Amygdala (tissue), 56 donors: ENCODE measurements around the gene RABL6.

ENCODE experiments used
- DNase-seq, 56 donors: peaks; one replicate each; lab custom pipeline; 2025; lab: John Stamatoyannopoulos, UW

Gene RABL6

DNA sequence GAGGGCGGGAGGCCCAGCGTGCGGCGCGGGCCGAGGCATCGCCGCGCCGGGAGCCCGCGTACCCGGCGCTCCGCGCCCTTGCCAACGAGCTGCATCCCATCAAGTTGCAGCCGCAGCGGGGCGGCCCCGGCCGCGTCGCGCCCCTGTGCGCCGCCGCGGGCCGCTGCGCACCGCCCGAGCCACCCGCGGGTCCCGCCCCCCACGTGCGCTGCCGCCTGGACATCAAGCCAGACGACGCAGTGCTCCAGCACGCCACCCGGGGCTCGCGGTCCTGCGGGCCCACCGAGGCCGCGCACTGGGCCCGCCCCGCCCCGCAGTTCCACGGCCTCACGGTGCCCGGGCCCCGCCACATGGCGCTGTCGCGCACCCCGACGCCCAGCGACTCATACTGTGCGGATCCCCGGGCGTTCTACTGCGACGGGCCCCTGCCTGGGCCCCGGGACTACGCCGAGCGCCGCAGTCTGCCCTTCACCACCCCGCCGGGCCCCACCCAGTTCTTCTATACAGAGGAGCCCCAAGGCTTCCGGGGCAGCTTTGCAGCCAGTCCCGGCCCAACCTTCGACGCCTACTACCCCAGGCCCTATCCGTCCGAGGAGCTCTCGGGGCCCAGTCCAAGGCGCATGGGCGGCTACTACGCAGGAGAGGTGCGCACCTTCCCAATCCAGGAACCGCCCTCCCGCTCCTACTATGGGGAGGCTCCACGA lies 37.2 kb downstream of the RABL6 start:
- DNase-seq: no peak

DNA sequence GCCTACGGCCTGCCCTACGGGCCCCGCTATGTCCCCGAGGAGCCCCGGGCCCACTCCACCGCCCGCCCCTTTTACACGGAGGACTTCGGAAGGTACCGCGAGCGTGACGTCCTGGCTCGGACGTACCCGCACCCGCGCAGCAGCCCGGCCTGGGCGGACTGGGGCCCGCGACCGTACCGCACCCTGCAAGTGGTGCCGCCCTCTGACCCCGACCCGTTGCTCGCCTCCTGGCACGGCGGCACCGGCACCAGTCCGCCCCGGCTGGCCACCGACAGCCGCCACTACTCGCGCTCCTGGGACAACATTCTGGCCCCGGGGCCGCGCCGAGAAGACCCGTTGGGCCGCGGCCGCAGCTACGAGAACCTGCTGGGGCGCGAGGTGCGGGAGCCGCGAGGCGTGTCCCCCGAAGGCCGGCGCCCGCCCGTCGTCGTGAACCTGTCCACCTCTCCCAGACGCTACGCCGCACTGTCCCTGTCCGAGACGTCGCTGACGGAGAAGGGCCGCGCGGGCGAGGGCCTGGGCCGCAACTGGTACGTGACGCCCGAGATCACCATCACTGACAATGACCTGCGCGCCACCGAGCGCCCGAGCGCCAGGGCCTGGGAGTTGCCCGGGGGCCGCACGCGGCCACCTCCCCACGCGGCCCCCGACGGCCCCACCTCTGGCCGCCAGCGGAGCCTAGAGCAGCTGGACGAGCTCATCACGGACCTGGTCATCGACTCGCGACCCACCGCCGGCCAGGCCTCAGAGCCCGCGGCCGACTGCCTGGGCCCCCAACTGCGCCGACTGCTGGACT lies 37.9 kb downstream of the RABL6 start:
- no peak for DNase-seq

DNA sequence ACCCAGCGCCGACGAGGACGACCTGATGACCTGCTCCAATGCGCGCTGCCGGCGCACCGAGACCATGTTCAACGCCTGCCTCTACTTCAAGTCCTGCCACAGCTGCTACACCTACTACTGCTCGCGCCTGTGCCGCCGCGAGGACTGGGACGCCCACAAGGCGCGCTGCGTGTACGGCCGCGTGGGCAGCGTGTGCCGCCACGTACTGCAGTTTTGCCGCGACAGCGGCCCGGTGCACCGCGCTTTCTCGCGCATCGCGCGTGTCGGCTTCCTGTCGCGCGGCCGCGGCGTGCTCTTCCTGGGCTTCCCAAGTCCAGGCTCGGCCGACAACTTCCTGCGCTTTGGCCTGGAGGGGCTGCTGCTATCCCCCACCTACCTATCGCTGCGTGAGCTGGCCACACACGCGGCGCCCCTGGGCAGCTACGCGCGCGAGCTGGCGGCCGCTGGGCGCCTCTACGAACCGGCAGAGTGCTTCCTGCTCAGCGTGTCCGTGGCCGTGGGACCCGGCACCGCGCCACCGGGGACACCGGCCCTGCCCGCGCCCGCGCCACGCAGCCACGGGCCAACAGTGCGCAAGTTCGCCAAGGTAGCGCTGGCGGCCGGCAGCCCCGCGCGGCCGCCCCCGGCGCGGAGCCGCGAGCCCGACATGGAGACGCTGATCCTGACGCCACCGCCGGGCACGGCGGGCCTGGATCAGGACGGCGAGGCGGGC lies 38.8 kb downstream of the RABL6 start:
- DNase-seq: no peak

DNA sequence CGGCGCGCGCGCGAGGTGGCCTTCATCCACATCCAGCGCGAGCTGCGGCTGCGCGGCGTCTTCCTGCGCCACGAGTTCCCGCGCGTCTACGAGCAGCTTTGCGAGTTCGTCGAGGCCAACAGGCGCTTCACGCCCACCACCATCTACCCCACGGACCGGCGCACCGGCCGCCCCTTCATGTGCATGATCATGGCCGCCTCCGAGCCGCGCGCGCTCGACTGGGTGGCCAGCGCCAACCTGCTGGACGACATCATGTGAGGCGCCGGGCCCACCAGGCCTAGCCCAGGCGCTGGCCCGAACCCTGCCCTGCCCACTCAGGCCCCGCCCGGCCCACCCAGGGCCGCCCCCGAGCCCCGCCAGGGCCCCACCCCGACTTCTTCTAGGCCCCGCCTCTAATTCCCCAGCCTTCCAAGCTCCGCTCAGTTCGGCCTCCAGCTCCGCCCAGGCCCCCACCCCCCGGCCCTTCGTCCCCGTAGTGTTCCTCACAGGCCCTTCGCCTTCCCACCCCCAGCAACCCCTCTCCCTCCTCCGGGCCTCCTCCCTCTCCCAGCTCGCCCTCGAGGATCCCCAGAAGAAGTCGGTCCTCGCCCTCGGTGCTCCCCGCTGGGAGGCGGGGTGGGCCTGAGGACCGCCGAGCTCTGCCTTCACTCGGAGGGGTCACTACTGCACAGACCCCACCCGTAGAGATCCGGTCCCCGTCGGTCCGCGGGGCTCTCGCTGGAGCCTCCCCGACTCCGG lies 39.5 kb downstream of the RABL6 start:
- no peak for DNase-seq

DNA sequence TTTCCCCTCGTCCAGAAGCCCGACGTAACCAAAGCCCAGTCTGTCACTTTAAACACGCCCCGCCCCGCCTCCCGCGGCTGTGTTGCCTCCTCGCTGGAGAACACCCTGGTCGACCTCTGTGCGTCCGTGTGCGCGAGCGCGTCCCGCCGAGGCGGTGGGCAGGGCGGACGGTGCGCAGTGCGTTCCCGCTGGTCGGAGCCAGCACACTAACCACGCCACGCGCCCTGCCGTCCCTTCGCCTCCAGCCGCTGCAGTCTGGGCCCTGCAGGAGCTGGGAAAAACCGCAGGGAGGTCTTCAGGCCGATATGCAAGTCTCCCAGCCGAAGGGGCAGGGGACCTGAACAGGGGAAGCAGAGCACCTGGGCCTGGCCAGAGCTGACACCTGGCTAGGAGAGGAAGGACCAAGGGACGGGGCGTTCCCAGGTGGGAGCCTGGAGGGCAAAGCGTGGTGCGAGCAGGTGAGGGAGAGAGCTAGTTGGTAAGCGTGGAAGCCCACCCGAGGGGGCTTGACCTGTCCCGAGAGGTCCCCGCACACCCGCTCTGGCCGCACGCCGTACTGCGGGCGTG lies 40.2 kb downstream of the RABL6 start:
- DNase-seq: peak in 2 of 56 donors; percentile 33 to 46

DNA sequence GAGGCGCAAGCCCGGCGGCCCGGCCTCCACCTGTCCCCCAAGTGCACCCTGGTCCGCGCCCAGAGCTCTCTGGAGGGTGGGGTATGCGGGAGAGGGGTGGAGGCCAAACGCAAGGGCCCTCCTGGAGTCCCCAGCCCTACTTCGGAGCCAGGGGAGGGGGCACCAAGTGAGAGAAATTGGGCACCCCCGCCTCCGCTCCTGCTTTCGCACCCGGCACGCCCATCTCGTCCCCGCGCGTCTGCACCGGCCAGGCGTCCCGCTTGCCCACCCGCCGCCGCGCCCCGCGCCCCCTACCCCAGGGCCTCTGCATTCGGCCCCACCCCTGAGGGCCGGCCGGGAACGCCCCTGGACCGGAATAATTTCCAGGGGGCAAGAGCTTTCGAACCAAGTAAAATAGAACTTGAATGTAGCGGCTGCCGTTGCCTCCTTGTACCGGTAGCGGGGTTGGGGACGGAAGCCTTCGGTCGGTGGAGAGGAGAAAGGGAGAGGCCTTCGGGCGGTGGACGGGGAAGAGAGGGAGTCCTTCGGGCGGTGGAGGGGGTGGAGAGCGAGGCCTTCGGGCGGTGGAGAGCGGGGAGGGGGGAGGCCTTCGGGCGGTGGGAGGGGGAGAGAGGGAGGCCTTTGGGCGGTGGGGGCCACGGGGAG lies 40.8 kb downstream of the RABL6 start:
- peak in 2 of 56 donors; percentile 51 to 71 for DNase-seq

DNA sequence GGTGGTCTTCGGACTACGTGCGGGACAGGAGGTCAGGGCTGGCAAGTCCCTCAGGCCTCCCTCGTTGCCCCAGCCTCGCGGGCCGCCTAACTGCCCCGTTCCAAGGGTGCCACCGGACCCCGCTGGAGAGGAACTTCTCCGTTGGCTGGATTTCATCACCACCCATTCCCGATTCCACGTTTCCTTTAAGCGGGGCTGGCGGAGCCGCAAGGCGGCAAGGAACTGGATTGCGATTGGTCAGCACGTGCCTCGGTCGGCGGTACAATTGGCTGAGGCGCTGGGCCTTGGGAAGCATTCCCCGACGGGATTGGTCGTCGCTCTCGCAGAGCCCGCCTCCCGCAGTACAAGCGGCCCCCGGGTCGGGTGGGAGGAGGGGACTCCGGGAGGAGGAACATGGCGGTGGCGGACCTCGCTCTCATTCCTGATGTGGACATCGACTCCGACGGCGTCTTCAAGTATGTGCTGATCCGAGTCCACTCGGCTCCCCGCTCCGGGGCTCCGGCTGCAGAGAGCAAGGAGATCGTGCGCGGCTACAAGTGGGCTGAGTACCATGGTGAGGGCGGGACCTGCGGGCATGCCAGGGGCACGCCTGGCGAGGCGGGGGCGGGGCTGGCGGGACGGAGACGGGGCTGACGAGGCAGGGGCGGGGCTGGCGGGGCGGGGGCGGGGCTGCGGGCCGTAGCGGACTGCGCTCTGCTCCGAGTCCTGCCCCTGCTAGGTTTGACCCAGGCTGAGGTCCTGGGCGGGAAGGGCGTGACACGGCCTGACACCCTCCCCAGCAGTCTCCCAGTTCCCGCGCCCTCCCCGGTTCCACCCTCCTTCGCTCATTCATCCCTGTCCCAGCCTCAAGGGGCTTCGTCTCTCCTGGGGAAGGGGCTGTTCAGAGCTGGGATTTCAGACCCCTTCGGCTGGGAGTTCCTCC lies 41.6 kb downstream of the RABL6 start, which contains the start of gene PHPT1:
Gene PHPT1 (plus strand): TSS at position 372 of the 922 bp plus-strand sequence. CDS start 22 bp downstream, at position 394.
- peak; percentile 71 to 100 (median 97) for DNase-seq

DNA sequence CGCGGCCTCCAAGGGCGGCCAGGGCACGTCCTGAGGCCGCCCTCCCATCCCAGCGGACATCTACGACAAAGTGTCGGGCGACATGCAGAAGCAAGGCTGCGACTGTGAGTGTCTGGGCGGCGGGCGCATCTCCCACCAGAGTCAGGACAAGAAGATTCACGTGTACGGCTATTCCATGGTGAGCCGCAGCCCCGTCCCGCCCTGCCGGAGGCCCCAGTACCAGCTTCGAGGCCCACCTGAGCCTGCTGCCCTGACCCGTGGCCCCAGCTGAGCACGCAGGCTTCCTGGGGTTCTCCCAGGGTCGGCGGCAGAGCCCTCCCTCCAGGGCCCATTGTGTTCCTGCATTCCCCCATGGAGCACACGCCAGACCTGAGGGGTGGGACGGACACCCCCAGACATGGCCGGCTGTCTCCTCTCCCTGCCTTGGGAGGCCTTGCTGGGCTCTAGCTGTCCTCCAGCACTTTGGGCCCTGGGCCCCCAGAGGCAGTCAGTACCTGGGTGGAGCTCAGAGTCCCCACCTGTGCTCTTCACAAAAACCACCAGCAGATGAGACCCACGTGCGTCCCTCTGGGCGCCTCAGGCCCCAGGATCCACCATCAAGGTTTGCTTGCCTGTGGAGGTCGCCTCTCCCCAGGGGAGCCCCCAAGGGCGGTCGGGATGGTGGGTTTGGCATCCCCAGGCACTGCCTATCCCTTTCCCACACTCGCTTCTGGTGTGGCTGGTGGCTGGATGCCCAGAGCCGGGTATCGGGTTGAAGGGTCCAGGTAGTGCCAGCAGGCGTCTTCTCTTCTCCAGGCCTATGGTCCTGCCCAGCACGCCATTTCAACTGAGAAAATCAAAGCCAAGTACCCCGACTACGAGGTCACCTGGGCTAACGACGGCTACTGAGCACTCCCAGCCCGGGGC lies 42.5 kb downstream of the RABL6 start:
- DNase-seq: peak in 1 of 56 donors; percentile 49

DNA sequence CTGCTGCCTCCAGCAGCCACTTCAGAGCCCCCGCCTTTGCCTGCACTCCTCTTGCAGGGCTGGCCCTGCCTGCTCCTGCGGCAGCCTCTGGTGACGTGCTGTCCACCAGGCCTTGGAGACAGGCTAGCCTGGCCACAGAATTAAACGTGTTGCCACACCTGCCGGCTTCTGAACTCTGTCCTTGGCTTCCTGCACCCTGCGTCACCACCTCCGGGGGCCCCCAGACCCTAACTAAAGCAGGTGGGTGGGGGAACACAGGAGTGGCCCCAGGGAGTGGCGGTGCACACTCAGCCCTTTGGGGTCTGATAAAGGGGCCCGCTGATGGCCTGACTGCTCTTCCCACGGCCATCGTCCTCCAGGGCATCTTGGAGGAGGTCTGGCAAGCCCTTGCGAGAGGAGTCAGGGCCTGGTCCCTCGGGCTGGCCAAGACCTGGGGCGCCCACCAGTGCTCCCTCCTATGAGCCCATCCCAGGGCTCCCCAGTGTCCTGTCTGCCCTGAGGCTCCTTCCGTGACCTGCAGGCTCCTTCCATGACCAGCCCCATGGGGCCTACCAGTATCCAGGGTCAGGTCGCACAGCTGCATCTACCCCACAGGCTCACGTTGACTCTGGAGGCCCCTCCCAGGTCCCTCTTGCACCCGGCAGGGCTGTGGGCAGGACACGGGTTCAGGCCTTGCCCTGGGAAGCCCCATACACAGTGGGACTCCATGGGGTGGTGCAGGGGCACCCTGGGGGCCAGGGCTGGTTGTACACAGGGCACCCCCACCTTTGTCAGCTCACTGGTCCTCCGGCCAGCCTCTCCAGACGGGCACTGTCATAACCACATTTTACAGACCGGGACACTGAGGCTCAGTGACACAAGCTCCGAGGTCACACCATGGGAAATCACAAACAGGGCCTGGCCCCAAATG lies 43.4 kb downstream of the RABL6 start:
- DNase-seq: no peak

DNA sequence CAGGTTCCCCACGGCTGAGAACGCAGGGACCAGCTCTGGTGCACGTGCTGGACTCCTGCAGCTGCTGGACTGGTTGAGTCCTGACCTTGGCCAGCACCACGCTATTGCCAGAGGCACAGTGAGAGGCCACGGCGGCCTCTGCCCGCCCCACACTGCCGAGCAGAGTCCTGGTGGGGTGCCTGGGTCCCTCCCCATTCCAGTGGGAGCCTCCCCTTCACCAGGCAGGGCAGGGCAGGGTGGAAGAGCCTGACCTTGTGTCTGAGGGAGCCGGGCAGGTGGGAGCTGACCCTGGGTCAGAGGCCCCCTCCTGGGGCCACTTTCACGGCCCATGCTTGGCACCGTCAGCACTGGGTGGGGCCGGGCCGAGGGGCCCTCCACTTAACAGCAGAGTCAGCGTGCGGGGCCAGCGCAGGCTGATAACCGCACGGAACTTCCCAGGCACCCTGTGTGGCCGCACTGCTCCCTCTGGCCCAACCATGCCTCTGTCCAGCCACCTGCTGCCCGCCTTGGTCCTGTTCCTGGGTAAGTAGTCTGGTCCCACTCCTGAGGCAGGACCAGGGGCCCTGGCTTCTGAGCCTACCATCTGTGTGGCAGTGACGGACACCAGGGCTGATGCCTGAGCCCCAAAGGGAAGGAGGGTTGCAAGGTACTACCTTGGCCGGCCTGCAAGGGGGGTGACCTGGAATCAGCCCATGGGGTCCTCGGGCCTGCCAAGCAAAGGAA lies 44.4 kb downstream of the RABL6 start, which contains the start of gene MAMDC4:
Gene MAMDC4 (plus strand): TSS at position 406 of the 723 bp plus-strand sequence. CDS start 71 bp downstream, at position 477.
- no peak for DNase-seq

DNA sequence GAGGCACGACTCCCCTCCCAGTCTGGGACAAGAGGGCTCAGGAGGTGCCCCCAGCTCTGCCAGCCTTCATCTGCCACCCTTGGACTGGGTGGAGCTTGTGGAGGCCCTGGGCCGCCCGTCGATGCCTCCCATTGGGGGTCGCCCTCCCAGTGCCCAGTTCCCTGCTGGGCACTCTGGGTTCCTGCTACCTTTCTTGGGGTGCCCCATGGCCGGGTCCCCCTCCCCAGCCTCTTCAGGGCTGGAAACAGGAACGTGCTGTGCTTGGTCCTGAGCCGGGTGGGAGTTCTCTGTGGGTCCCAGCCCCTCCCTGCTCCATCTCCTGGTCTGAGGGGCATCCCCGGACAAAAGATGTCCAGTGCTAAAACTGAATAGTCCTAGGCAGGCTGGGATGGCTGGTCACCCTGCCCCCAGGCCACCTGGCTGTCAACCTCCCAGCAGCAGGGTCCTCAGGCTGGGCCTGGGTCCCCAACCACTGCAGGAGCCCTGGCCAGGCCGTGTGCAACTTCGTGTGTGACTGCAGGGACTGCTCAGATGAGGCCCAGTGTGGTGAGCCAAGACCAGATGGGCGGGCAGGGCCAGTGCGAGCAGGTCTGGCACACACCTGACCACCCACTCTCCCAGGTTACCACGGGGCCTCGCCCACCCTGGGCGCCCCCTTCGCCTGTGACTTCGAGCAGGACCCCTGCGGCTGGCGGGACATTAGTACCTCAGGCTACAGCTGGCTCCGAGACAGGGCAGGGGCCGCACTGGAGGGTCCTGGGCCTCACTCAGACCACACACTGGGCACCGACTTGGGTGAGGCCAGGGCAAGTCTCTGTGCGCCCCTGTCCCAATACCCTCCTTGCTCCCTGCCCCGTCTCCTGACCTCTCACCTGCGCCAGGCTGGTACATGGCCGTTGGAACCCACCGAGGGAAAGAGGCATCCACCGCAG lies 45.2 kb downstream of the RABL6 start:
- DNase-seq: no peak

DNA sequence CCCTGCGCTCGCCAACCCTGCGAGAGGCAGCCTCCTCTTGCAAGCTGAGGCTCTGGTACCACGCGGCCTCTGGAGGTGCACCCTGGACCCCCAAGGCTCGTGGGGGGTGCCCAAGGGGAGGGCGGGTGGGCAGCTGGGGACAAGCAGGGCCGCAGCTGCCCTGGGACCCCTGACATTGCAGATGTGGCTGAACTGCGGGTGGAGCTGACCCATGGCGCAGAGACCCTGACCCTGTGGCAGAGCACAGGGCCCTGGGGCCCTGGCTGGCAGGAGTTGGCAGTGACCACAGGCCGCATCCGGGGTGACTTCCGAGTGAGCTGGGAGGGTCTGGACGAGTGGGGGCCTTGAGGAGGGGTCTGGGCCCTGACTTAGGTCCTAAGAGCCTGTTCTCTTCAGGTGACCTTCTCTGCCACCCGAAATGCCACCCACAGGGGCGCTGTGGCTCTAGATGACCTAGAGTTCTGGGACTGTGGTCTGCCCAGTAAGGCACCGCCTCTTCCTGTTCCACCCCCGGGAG lies 45.9 kb downstream of the RABL6 start:
- DNase-seq: no peak

DNA sequence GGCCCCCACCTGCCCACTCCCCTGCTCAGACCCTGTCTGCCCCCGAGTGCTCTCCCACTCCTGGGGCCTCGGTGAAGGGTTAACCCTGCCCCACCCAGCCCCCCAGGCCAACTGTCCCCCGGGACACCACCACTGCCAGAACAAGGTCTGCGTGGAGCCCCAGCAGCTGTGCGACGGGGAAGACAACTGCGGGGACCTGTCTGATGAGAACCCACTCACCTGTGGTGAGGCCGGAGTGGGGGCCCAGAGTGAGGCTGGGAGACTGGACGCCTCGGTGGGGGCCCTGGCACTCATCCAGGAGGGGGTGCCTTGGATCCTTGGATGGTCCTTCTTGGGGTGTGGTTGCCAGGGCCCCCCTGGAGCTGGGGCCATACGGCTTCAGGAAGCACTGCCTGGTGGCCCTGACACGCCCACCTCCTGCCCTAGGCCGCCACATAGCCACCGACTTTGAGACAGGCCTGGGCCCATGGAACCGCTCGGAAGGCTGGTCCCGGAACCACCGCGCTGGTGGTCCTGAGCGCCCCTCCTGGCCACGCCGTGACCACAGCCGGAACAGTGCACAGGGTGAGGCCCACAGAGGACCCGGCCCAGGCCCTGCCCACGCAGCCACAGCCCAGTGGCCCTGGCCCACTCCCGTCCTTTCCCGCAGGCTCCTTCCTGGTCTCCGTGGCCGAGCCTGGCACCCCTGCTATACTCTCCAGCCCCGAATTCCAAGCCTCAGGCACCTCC lies 46.5 kb downstream of the RABL6 start:
- no peak for DNase-seq
